NCI-H748 treated with DMSO at 0.1 percent for 48 hours (cell line): ENCODE results near the gene ADI1.
"Not testable (repeated sequence)": the region's sequence is repeated elsewhere in the genome, so short reads cannot be mapped to it uniquely, and the experiment has no call there.

Experiments
- DNase-seq: peaks from one replicate; lab custom pipeline; 2025; lab: John Stamatoyannopoulos, UW

Gene ADI1

GRCh38 chr2:3529316-3530025 lies 10.1 kb upstream of the ADI1 start:
- no peak for DNase-seq

- DNase-seq, result no peak
These were observed 8.8 kb upstream of the ADI1 start for GRCh38 chr2:3527886-3528785.

- DNase-seq, result no peak
These were observed 7.5 kb upstream of the ADI1 start for GRCh38 chr2:3526871-3527270.

- no peak for DNase-seq
These were observed 4.3 kb upstream of the ADI1 start for GRCh38 chr2:3523551-3524041.

GRCh38 chr2:3522961-3523421 lies 3.7 kb upstream of the ADI1 start:
- DNase-seq, result no peak

GRCh38 chr2:3520591-3520990 lies 1.3 kb upstream of the ADI1 start:
- no peak for DNase-seq

- peak; percentile 95 for DNase-seq
These were observed 656 bp downstream of the ADI1 start for GRCh38 chr2:3518496-3519254.

GRCh38 chr2:3517948-3518495 lies 1.3 kb downstream of the ADI1 start:
- DNase-seq, result peak; percentile 48

- no peak for DNase-seq
These were observed 2.5 kb downstream of the ADI1 start for GRCh38 chr2:3516831-3517230.

GRCh38 chr2:3515438-3515837 lies 3.9 kb downstream of the ADI1 start:
- DNase-seq, result not testable (repeated sequence)

GRCh38 chr2:3513026-3513810 lies 6.1 kb downstream of the ADI1 start:
- no peak for DNase-seq

GRCh38 chr2:3512086-3512485 lies 7.2 kb downstream of the ADI1 start:
- no peak for DNase-seq

GRCh38 chr2:3505771-3506170 lies 13.6 kb downstream of the ADI1 start:
- DNase-seq, result peak; percentile 56

GRCh38 chr2:3504741-3505140 lies 14.6 kb downstream of the ADI1 start:
- DNase-seq, result peak; percentile 98

GRCh38 chr2:3503483-3503882 lies 15.8 kb downstream of the ADI1 start:
- no peak for DNase-seq

GRCh38 chr2:3503046-3503445 lies 16.3 kb downstream of the ADI1 start:
- DNase-seq, result no peak

GRCh38 chr2:3500326-3500899 lies 18.9 kb downstream of the ADI1 start:
- DNase-seq, result no peak

GRCh38 chr2:3498783-3499394 lies 20.4 kb downstream of the ADI1 start:
- no peak for DNase-seq

- not testable (repeated sequence) for DNase-seq
These were observed 22.6 kb downstream of the ADI1 start for GRCh38 chr2:3496708-3497080.

GRCh38 chr2:3494984-3495666 lies 24.2 kb downstream of the ADI1 start:
- DNase-seq, result no peak
